ENCODE data around the gene PCDHGA1. TPM values are rescaled to one million over a fixed set of nuclear protein-coding genes. Genes with fewer than 3 reads are reported as not detected.
"Not testable (repeated sequence)": the region's sequence is repeated elsewhere in the genome, so short reads cannot be mapped to it uniquely, and the experiment has no call there.

The PCDHGA1 gene
- 0.80 TPM for polyA plus RNA-seq (2013, experiment 1 of 2)
- polyA plus RNA-seq (2013, experiment 2 of 2) = 0.71 TPM

- H3K27ac ChIP-seq (ENCODE audit: low read depth, low read length) = no peak within 1 kb of the TSS
- no peak within 1 kb of the TSS for H3K9ac ChIP-seq (ENCODE audit: low read length)
- no peaks in the 10 kb centered on the region for H3K79me1 ChIP-seq (ENCODE audit: low read length)
- H4K8ac ChIP-seq (ENCODE audit: low read depth, low read length) = no peak within 1 kb of the TSS
- H2BK5ac ChIP-seq (ENCODE audit: low read length) = no peak within 1 kb of the TSS
- H2AK5ac ChIP-seq (ENCODE audit: low read length) = no peak within 1 kb of the TSS
- no peak within 1 kb of the TSS for H3K56ac ChIP-seq (ENCODE audit: low read length)
- no peak within 1 kb of the TSS for H3K18ac ChIP-seq (ENCODE audit: low read length)
- H2BK120ac ChIP-seq (ENCODE audit: low read depth, low read length) = no peak within 1 kb of the TSS
- no peak within 1 kb of the TSS for H3K4ac ChIP-seq (ENCODE audit: low read depth, low read length)
- DNase-seq = peak; percentile 26
- no peak within 1 kb of the TSS for H3K4me3 ChIP-seq (ENCODE audit: low read length)
- no peaks in the 10 kb centered on the region for H3K36me3 ChIP-seq (ENCODE audit: control insufficient read depth, insufficient read depth, low read length)
- no peaks in the 10 kb centered on the region for H3K4me1 ChIP-seq (ENCODE audit: control insufficient read depth, low read depth, low read length)
- no peak within 1 kb of the TSS for H3K4me2 ChIP-seq (ENCODE audit: low read length)
- no CpG with 5 or more reads among the region's 21 CpGs for WGBS (ENCODE audit: extremely low coverage, insufficient coverage, low lambda C conversion rate)
- H4K5ac ChIP-seq (ENCODE audit: low read length) = no peak within 1 kb of the TSS
- no peaks in the 10 kb centered on the region for H3K79me2 ChIP-seq (ENCODE audit: control insufficient read depth, insufficient read depth, low read length)
- H2BK15ac ChIP-seq (replicated peaks; ENCODE audit: low read depth) = no peak within 1 kb of the TSS
- no peak within 1 kb of the TSS for H3K23ac ChIP-seq (ENCODE audit: low read length)
- no peaks in the 10 kb centered on the region for H3K27me3 ChIP-seq (ENCODE audit: insufficient read depth, low read length, poor library complexity)
Measured at GRCh38 chr5:141330299-141331080, at the start of gene PCDHGA1. TSS of gene PCDHGA1 (plus strand) at chr5:141330514.

DNA sequence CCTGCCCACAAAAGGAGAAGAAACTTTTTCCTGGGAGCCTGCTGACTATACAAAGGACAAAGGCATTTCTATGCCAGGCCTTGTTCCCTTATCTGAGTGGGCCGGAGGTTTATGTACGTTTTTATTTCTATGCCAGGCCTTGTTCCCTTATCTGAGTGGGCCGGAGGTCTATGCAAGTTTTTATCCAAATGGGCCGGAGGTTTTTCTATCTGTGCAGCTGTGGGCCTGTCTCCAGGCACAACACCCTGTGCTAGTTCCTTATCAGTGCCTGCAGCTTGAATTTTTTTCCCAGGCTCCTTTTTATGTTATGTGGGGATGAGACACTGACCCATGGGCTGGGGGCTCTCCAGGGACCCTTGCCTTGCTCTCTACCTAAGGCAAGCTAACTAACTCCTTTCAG, 31.9 kb upstream of the PCDHGA1 start:
- no peaks in the 10 kb centered on the region for H3K36me3 ChIP-seq (ENCODE audit: control insufficient read depth, insufficient read depth, low read length)
- no CpG with 5 or more reads among the region's 4 CpGs for WGBS (ENCODE audit: extremely low coverage, insufficient coverage, low lambda C conversion rate)
- H3K23ac ChIP-seq (ENCODE audit: low read length) = no peak overlapping the region

GRCh38 chr5:141303756-141304155, 26.6 kb upstream of the PCDHGA1 start, which contains the start of gene SLC25A2:
TSS of gene SLC25A2 (minus strand) at chr5:141304049. CDS start at chr5:141303865, 184 bp downstream.
- Histone ChIP-seq H3K9ac (ENCODE audit: low read length) (no peak within 1 kb of the TSS), H4K5ac (ENCODE audit: low read length) (no peak within 1 kb of the TSS), H3K56ac (ENCODE audit: low read length) (no peak within 1 kb of the TSS), H3K4ac (ENCODE audit: low read depth, low read length) (no peak within 1 kb of the TSS), H3K23ac (ENCODE audit: low read length) (no peak within 1 kb of the TSS), H3K4me1 (ENCODE audit: control insufficient read depth, low read depth, low read length) (no peaks in the 10 kb centered on the region), H3K79me2 (ENCODE audit: control insufficient read depth, insufficient read depth, low read length) (no peaks in the 10 kb centered on the region), H2AK5ac (ENCODE audit: low read length) (no peak within 1 kb of the TSS), H3K36me3 (ENCODE audit: control insufficient read depth, insufficient read depth, low read length) (no peaks in the 10 kb centered on the region), H3K79me1 (ENCODE audit: low read length) (no peaks in the 10 kb centered on the region), H3K4me3 (ENCODE audit: low read length) (no peak within 1 kb of the TSS), H3K27me3 (ENCODE audit: insufficient read depth, low read length, poor library complexity) (no peaks in the 10 kb centered on the region), H3K27ac (ENCODE audit: low read depth, low read length) (no peak within 1 kb of the TSS), H2BK15ac (replicated peaks; ENCODE audit: low read depth) (no peak within 1 kb of the TSS), H3K4me2 (ENCODE audit: low read length) (no peak within 1 kb of the TSS), H2BK120ac (ENCODE audit: low read depth, low read length) (no peak within 1 kb of the TSS), H2BK5ac (ENCODE audit: low read length) (no peak within 1 kb of the TSS), H3K18ac (ENCODE audit: low read length) (no peak within 1 kb of the TSS), H4K8ac (ENCODE audit: low read depth, low read length) (no peak within 1 kb of the TSS)
- WGBS (ENCODE audit: extremely low coverage, insufficient coverage, low lambda C conversion rate) = no CpG with 5 or more reads among the region's 36 CpGs
- DNase-seq = no peak

More for the DNA sequence above, 31.9 kb upstream of the PCDHGA1 start:
- Histone ChIP-seq H2AK5ac (ENCODE audit: low read length) (no peak overlapping the region), H2BK5ac (ENCODE audit: low read length) (no peak overlapping the region), H3K79me1 (ENCODE audit: low read length) (no peaks in the 10 kb centered on the region), H2BK120ac (ENCODE audit: low read depth, low read length) (no peak overlapping the region), H3K27me3 (ENCODE audit: insufficient read depth, low read length, poor library complexity) (no peaks in the 10 kb centered on the region), H4K5ac (ENCODE audit: low read length) (no peak overlapping the region), H4K8ac (ENCODE audit: low read depth, low read length) (no peak overlapping the region), H3K4me1 (ENCODE audit: control insufficient read depth, low read depth, low read length) (no peaks in the 10 kb centered on the region), H3K18ac (ENCODE audit: low read length) (no peak overlapping the region), H3K56ac (ENCODE audit: low read length) (no peak overlapping the region), H3K4me3 (ENCODE audit: low read length) (no peak overlapping the region), H3K9ac (ENCODE audit: low read length) (no peak overlapping the region), H3K4me2 (ENCODE audit: low read length) (no peak overlapping the region), H2BK15ac (replicated peaks; ENCODE audit: low read depth) (no peak overlapping the region), H3K4ac (ENCODE audit: low read depth, low read length) (no peak overlapping the region), H3K27ac (ENCODE audit: low read depth, low read length) (no peak overlapping the region), H3K79me2 (ENCODE audit: control insufficient read depth, insufficient read depth, low read length) (no peaks in the 10 kb centered on the region)
- DNase-seq = no peak

DNA sequence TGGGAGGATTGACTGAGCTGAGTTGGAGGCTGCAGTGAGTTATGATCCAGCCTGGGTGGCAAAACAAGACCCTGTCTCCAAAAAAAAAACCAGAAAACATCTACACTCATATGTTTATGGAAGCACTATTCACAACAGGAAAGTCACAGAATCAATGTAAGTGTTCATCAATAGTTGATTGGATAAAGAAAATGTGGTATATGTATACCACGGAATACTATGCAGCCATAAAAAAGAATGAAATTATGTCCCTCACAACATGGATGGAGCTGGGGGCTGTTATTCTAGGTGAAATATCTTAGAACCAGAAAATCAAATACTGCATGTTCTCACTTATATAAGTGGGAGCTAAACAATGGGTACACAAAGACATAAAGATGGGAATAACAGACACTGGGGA, 23.7 kb upstream of the PCDHGA1 start:
- no peak overlapping the region for H3K23ac ChIP-seq (ENCODE audit: low read length)
- H3K18ac ChIP-seq (ENCODE audit: low read length) = no peak overlapping the region
- no peak overlapping the region for H3K4me2 ChIP-seq (ENCODE audit: low read length)
- no peak overlapping the region for H4K5ac ChIP-seq (ENCODE audit: low read length)
- H2BK15ac ChIP-seq (replicated peaks; ENCODE audit: low read depth) = no peak overlapping the region
- no peak overlapping the region for H2BK120ac ChIP-seq (ENCODE audit: low read depth, low read length)
- no peak overlapping the region for H2BK5ac ChIP-seq (ENCODE audit: low read length)
- H3K27me3 ChIP-seq (ENCODE audit: insufficient read depth, low read length, poor library complexity) = no peaks in the 10 kb centered on the region
- DNase-seq = no peak
- no CpG with 5 or more reads among the region's 1 CpG for WGBS (ENCODE audit: extremely low coverage, insufficient coverage, low lambda C conversion rate)
- H3K79me2 ChIP-seq (ENCODE audit: control insufficient read depth, insufficient read depth, low read length) = no peaks in the 10 kb centered on the region
- no peak overlapping the region for H3K27ac ChIP-seq (ENCODE audit: low read depth, low read length)
- H3K4me1 ChIP-seq (ENCODE audit: control insufficient read depth, low read depth, low read length) = no peaks in the 10 kb centered on the region
- H3K36me3 ChIP-seq (ENCODE audit: control insufficient read depth, insufficient read depth, low read length) = no peaks in the 10 kb centered on the region
- H3K9ac ChIP-seq (ENCODE audit: low read length) = no peak overlapping the region
- no peak overlapping the region for H3K56ac ChIP-seq (ENCODE audit: low read length)
- H3K79me1 ChIP-seq (ENCODE audit: low read length) = no peaks in the 10 kb centered on the region
- no peak overlapping the region for H4K8ac ChIP-seq (ENCODE audit: low read depth, low read length)
- no peak overlapping the region for H3K4me3 ChIP-seq (ENCODE audit: low read length)
- no peak overlapping the region for H2AK5ac ChIP-seq (ENCODE audit: low read length)
- H3K4ac ChIP-seq (ENCODE audit: low read depth, low read length) = no peak overlapping the region

GRCh38 chr5:141313711-141314110, 16.6 kb upstream of the PCDHGA1 start:
- Histone ChIP-seq H4K8ac (ENCODE audit: low read depth, low read length) (no peak overlapping the region), H3K4ac (ENCODE audit: low read depth, low read length) (no peak overlapping the region), H3K27ac (ENCODE audit: low read depth, low read length) (no peak overlapping the region), H3K4me1 (ENCODE audit: control insufficient read depth, low read depth, low read length) (no peaks in the 10 kb centered on the region), H2AK5ac (ENCODE audit: low read length) (no peak overlapping the region), H2BK15ac (replicated peaks; ENCODE audit: low read depth) (no peak overlapping the region), H2BK5ac (ENCODE audit: low read length) (no peak overlapping the region), H3K56ac (ENCODE audit: low read length) (no peak overlapping the region), H2BK120ac (ENCODE audit: low read depth, low read length) (no peak overlapping the region), H3K4me3 (ENCODE audit: low read length) (no peak overlapping the region), H3K4me2 (ENCODE audit: low read length) (no peak overlapping the region), H3K9ac (ENCODE audit: low read length) (no peak overlapping the region), H3K23ac (ENCODE audit: low read length) (no peak overlapping the region), H3K27me3 (ENCODE audit: insufficient read depth, low read length, poor library complexity) (no peaks in the 10 kb centered on the region), H3K18ac (ENCODE audit: low read length) (no peak overlapping the region), H3K36me3 (ENCODE audit: control insufficient read depth, insufficient read depth, low read length) (no peaks in the 10 kb centered on the region), H4K5ac (ENCODE audit: low read length) (no peak overlapping the region), H3K79me2 (ENCODE audit: control insufficient read depth, insufficient read depth, low read length) (peaks cover 6% of the 10 kb centered on the region), H3K79me1 (ENCODE audit: low read length) (no peaks in the 10 kb centered on the region)
- DNase-seq = no peak

- not testable (repeated sequence) for H2BK120ac ChIP-seq (ENCODE audit: low read depth, low read length); H3K4me1 ChIP-seq (ENCODE audit: control insufficient read depth, low read depth, low read length); H3K56ac ChIP-seq (ENCODE audit: low read length); H2BK15ac ChIP-seq (replicated peaks; ENCODE audit: low read depth); H3K79me1 ChIP-seq (ENCODE audit: low read length); H3K27ac ChIP-seq (ENCODE audit: low read depth, low read length); H3K9ac ChIP-seq (ENCODE audit: low read length); H2BK5ac ChIP-seq (ENCODE audit: low read length); H3K4ac ChIP-seq (ENCODE audit: low read depth, low read length); H3K36me3 ChIP-seq (ENCODE audit: control insufficient read depth, insufficient read depth, low read length); DNase-seq; H3K27me3 ChIP-seq (ENCODE audit: insufficient read depth, low read length, poor library complexity); H3K4me2 ChIP-seq (ENCODE audit: low read length); H4K5ac ChIP-seq (ENCODE audit: low read length); H4K8ac ChIP-seq (ENCODE audit: low read depth, low read length); H3K23ac ChIP-seq (ENCODE audit: low read length); H2AK5ac ChIP-seq (ENCODE audit: low read length); H3K18ac ChIP-seq (ENCODE audit: low read length); H3K4me3 ChIP-seq (ENCODE audit: low read length)
- no CpG with 5 or more reads among the region's 4 CpGs for WGBS (ENCODE audit: extremely low coverage, insufficient coverage, low lambda C conversion rate)
- peaks cover 19% of the 10 kb centered on the region for H3K79me2 ChIP-seq (ENCODE audit: control insufficient read depth, insufficient read depth, low read length)
Measured at GRCh38 chr5:141316963-141317362, 13.4 kb upstream of the PCDHGA1 start.
